Myocyte (in vitro differentiated cells): Measurements from ENCODE around the gene CRISP2. TPM values are rescaled to one million over a fixed set of nuclear protein-coding genes. Genes with fewer than 3 reads are reported as not detected.
"Not testable (repeated sequence)": the region's sequence is repeated elsewhere in the genome, so short reads cannot be mapped to it uniquely, and the experiment has no call there.

ENCODE experiments used
- DNase-seq: peaks from one replicate; pipeline ENCODE4 v3.0.0-alpha.2; 2012; ENCODE audit warnings: low read depth
- polyA plus RNA-seq: library from polyadenylated mRNA; unstranded; fragments of >200 nt; gene quantifications from one replicate; pipeline ENCODE4 v1.2.1, GENCODE V29; 2012; ENCODE audit warnings: missing spikeins
- total RNA-seq: library from RNA; depleted of rRNA; stranded (reverse); fragments of >200 nt; gene quantifications from 2 replicates; pipeline ENCODE4 v1.2.3, GENCODE V29; 2014

Gene CRISP2
- not detected in 2 replicates for total RNA-seq
- polyA plus RNA-seq: not detected

GRCh38 chr6:49713346-49713745, at the start of gene CRISP2:
CRISP2 (minus strand) TSS chr6:49713543; CDS start chr6:49709196, 4,347 bp downstream.
- DNase-seq: no peak

GRCh38 chr6:49744259-49744658, 30.9 kb upstream of the CRISP2 start, which contains the start of gene CRISP3:
CRISP3 (minus strand) TSS chr6:49744388; CDS start chr6:49744367, 21 bp downstream.
- no peak for DNase-seq

GRCh38 chr6:49743429-49743828, 30.1 kb upstream of the CRISP2 start:
- no peak for DNase-seq

GRCh38 chr6:49739423-49739822, 26.1 kb upstream of the CRISP2 start:
- no peak for DNase-seq

DNA sequence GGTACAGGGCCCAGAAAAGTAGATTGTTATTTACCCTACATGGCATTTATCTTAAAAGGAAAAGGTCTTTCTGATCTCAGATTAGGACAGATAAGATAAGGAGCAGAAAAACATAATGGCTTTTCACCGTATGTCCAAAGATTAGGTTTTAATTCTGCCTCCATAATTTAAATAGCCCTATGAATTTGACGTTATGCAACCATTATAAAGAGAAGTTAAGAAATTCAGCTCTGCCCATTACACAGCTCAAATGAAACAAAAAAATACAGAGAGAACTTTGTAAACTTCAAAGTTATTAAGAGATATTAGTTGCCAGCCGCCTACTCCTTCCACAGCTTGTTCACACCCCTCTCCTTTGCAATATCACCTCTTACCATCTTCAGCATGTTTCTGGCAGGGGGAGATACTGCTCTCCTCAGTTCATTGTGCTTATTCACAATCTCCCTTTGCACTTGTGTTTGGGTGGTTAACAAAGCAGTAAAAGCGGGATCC, 22.7 kb upstream of the CRISP2 start:
- no peak for DNase-seq

GRCh38 chr6:49733680-49734079, 20.3 kb upstream of the CRISP2 start:
- no peak for DNase-seq

DNA sequence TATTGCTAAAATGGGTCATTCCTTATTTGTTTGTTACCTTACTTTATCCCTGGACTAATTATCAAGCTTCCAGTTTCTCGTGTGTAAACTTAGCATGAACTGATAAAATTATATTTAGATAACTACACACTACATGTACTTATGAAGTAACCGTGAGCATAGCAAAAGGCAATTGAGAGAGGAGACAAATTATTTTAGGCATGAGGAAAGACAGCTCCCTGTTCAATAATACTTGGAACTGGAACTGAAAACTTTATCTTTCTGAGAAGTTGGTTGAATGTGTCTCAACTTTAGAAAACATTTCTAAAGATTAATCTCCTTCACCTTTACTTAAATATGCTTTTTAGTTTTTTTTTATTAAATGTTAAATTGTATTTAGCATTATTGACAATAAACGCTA, 19.4 kb upstream of the CRISP2 start:
- DNase-seq: no peak

- no peak for DNase-seq
These were observed 16.9 kb upstream of the CRISP2 start for GRCh38 chr6:49730251-49730650.

DNA sequence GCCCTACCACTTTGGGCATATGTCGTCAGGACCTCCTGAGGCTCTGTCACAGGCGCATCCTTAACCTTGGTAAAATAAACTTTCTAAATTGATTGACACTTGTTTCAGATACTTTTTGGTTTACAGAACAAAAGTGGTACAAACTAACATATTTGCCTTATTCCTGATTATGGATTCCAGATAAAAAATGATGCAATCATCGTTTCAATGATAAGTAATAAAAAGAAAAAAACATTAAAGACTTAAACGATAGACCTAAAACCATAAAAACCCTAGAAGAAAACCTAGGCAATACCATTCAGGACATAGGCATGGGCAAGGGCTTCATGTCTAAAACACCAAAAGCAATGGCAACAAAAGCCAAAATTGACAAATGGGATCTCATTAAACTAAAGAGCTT, 10.6 kb upstream of the CRISP2 start:
- not testable (repeated sequence) for DNase-seq

DNA sequence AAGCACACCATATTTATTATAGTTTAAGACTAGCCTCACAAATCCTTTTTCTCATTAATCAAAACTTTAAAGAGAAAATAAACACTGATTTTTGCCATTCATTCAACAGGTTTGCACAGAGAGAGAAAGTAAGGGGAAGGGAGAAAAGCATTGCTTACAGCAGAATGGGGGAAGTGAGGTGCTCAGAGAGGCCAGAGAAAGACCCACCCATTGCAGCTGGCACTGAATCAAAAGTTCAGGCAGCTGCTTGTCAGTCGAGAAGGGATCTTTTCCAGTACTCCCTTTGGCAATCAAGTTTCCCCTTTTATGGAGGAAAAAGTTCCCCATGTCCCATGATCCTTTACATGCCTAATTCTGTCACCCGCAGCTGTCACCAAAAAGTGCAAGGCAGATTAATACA, 8.0 kb upstream of the CRISP2 start:
- DNase-seq: no peak

GRCh38 chr6:49720372-49720771, 7.0 kb upstream of the CRISP2 start:
- no peak for DNase-seq

DNA sequence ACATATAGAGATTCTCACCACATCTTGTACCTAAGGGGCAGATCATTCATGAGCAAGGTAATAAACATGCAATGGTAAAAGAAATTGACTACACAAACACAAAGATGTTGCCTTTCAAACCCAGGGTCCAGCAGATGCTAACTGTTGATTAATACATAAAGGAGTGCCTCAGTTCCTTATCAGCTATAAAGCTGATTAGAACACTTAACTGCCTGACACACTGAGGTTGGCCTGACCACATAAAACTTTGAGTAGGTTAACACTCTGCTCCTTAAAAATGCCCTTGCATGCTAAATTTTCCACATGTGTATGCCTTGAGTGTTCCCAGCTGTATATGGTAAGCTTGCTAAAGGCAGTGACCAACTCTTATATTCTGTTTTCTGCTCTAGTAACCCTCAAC, 14.9 kb downstream of the CRISP2 start:
- no peak for DNase-seq

DNA sequence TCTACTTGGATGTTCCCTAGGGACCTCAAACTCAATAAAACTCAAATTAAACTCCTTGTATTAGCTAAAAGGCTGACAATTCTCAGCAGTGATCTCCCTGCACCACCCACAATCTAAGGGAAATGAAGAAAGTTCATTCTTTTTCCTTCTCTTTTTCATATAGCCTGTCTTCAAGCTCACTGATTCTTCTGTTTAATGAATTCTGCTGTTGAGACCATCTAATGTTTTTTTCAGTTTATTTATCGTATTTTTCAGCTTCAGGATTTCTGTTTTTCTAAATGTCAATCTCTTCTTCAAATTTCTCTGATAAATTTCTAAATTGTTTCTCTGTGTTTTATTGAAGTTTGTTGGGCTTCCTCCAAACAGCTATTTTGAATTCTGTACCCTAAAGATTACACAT, 19.8 kb downstream of the CRISP2 start:
- no peak for DNase-seq

DNA sequence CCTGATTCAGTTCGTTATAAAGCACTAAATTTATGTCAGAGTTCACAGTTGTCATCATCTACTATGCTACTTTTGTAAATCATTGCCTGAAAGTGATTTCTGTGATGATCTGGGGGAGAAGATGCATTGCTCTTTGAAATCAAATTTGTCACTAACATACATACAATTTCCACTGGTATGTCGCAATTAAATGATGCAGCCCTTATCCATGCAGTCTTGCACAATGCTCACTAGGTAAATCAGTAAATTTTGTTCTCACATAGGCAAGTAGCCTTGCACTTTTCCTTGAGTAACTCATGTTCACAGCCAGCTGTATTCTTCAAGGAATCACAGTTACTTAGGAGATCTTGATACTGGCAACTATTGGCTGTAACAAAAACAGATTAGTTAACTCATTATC, 20.8 kb downstream of the CRISP2 start:
- no peak for DNase-seq

- DNase-seq: no peak
These were observed 36.6 kb downstream of the CRISP2 start for GRCh38 chr6:49676671-49677281.

GRCh38 chr6:49675816-49676215, 37.5 kb downstream of the CRISP2 start:
- no peak for DNase-seq

DNA sequence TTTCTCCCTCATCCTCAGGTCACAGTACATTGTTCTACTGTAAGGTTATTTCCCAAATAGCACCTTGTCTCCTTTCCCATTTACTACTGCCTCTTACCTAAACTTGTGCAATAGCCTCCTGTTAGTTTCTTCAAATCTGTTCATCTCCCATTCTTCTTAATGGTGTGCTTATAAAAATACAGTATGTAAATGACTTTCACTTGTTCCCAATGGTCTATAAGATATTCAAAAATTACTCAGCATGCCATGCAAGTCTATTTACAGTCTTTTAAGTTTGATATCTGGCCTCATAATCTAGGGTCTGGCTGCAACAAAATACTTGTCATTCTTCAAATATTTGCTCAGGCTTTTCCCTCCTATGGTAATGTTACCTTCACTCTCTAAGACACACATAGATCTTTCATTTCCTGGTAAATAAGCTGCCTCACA, 45.2 kb downstream of the CRISP2 start:
- DNase-seq: no peak

DNA sequence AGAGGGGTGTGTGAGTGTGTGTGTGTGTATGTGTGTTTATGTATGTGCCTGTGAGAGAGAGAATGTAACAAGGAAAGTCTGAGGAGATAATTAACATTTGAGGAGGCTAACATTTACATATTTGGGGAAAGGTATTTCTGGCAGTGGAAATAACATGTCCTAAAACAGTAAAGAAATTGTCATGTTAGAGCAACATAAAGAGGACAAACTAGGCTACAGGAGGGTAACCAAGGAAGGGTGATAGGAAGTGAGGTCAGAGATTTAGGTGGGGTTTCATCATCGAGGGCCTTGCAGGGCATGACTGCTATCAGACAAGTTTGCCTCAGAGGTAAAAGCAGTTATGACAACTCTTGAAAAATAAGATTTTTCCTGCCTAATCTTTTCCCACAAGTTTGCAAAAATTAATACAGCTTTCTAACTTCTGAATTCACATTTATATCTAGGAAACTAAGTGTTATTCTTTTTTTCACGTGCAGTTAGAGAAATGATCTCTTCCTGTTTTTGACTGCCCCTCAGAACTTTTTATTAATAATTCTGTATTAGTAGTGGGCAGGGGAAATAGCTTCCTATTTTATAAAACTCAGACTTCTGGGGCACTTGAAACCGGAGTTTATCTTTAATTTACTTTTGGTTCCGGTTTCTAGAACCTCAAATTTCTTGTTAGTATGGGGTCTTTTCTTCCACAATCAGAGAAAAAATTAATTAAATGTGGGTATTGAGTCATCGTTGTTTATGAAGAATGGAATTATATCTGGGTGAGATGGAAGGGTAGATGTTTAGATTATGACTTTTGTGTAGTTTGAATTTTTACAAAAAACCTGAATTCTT, 46.2 kb downstream of the CRISP2 start:
- DNase-seq: no peak

DNA sequence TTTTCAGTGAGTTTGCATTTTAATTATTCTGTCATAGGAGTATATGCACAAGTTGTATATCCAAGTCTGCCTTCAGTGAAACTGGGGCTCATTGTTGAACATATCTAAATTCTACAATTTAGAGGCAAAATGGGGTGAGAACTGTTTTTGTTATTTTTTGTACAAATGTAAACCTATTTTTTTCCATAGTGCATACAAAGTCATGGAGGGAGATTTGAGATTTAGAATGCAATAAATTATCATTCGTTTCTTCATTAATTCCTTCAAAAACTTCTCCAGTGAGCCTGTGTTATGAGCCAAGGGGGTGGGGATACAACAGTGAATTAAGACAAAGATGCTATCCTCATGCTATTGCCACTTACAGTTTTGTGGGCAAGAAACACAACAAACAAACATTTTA, 46.9 kb downstream of the CRISP2 start:
- no peak for DNase-seq

DNA sequence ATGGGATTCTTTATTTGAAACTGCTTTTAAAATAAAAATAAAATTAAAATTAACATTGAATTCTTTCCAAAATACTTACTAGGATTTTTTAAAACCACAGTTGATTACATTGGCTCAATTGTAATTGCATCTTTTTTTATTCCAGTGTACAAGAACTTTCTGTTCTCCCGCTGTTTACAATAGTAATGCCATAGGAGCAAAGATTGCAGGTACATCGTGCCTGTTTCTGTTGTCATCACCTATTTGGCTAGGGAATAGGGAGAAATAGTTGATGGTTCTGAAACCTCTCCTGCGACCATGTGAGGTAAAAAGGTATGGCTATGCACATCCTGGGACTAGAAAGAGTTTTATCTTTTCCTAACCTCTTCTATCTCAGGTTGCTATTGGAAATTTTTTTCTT, 48.5 kb downstream of the CRISP2 start:
- DNase-seq: no peak

DNA sequence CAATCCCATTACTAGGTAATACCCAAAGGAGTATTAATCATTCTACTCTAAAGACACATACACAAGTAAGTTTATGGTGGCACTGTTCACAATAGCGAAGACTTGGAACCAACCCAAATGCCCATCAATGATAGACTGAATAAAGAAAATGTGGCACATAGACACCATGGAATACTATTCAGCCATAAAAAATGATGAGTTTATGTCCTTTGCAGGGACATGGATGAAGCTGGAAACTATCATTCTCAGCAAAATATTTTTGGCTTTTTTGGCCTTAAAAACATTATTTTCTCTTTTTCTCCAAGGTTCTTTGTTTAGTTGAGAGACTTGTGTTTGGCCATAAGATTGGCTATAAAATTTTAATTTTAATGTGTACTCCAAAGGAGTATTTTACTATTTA, 49.3 kb downstream of the CRISP2 start:
- DNase-seq: not testable (repeated sequence)

DNA sequence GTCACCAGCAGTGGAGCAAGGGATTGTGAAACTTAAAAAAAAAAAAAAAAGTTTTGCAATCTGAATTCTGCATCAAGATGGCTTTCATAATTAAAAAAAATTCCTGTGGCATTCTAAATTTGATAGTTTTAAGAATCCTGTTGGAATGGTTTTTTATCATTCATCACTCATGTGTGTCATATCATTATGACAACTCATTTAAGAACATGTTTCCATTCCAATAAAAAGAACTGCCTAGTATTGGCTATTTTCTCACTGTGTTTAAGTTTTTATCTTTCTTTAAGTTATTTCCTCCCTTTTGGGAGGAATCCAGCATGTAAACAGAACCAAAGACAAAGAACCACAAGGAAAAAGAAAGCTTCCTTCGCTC, 50.5 kb downstream of the CRISP2 start:
- DNase-seq: no peak
